ENCODE measurements around the gene PDE4D.
A peak's percentile ranks its signal among the peaks of the same experiment; 100 is the strongest.

The PDE4D gene

DNA sequence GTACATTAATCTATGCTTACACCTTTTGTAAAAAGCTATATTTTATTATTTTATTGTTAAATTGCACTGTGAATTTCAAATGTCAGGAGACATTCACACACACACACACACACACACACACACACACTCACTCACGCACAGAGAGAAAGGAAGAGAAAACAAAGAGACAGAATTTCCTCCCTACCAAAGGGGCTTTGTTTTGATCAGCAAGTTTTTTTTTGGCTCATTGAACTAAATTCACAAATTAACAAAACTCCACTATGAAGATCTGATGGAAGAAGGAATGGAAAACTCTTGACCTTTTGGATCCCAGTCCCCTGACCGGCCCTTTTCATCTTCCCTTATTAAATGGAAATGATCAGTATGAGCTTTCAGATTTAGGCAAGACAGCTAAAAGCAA lies 161.2 kb downstream of the PDE4D start:
- DNase-seq = no peak

DNA sequence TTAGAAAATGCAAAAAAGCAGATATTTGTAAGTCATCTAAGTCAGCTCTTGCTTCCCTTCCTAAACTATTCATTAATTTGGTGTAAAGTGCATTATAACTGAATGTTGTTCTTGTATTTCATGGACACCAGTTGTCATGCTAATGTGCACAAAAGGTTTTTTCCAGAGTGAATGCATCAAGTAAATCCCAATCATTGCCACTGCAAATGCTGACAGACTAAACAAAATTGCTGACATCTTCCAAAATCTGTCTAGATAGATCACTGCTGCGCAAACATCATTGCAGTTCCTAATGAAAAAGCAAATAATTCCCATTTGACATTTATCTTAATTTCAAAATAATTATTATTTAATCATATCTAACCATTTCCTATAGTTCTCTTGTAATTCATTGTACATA lies 161.7 kb downstream of the PDE4D start:
- no peak for DNase-seq

DNA sequence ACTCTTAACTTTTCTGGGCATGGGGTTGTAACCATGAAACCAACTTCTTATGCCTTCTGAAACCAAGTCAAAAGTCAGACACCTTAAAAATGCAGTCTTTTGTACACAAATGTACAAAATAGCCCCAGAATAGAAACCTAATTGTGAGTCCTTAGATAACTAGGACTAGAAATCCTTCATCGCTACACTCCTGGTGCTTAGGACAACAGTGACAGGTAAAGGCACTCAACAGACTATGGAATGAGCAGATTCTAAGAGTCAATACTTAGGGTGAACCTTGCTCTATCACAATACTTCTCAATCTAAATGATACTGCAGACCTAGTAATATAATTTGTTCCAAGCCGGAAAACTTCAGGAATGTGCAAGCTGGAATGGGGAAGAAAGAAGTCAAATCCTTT lies 163.7 kb downstream of the PDE4D start:
- DNase-seq = no peak

DNA sequence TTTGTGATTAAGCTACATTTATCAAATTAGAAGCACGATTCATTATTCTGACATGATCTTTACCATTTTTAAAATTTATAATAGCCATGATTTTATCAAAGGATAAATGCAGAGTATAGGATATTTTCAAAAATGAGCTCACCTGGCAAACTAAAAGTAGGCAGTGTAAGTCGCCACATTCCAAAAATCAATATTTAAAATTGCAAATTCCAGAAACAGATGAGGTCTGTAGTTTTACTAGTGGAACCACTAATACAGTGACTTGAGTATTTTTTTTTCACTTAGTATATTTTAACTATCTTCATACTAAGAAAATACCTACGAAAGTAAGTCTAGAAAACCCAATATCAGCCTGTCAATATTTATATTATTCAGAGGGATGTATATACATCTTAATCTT lies 164.2 kb downstream of the PDE4D start:
- DNase-seq = no peak

DNA sequence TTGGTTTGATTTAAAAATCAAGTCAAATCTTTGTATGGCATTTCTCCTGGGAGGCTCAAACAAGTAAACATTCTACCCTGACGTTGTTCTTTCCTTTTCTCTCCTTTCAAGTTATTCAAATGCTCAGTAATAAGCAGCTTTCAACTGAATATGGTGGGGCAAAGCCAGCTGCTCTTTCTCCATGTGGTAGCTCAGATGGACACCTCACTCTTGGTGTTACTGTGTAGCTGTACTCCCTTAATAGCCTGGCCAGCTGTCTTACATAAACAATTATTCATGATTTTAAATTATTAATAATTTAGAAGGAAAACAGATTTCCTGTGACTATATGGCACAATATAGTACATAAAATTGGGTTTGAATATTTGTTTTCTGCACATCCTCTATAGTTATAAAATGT lies 165.2 kb downstream of the PDE4D start:
- DNase-seq = no peak

DNA sequence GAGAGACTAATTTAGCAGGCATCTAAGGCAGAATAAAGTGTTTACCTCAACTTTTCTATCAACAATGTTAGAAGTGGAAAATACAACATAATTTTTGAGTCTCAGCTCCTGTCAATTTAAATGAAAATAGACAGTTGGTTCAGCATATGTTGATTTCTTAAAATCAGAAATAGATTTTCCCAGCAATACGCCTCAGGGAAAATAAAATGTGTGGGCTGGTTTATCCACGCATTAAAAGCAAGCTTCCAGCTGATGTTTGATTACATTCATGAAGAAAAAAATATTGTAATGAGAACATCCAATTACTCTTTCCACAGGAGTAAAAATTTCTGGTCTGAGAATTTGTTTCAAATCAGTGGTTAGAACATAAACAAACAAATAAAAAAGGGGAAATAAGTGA lies 166.3 kb downstream of the PDE4D start:
- DNase-seq = no peak

DNA sequence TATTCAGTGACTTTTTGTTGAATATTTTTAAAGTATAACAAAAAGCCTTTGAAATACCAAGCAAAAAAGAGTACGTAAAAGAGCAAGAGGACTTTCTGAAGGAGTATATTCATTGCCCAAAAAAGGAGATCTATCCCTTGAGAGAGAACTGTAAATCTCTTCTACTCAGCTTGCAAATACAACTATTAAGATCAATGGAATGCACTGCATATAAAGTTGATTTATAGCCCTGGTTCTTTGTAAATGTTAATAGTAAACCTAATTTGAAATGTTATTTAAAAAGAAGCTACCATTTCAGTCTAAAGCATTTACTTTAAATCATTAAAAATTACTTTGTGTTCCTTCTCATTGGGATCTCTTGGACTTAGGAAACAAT lies 168.1 kb downstream of the PDE4D start:
- no peak for DNase-seq

DNA sequence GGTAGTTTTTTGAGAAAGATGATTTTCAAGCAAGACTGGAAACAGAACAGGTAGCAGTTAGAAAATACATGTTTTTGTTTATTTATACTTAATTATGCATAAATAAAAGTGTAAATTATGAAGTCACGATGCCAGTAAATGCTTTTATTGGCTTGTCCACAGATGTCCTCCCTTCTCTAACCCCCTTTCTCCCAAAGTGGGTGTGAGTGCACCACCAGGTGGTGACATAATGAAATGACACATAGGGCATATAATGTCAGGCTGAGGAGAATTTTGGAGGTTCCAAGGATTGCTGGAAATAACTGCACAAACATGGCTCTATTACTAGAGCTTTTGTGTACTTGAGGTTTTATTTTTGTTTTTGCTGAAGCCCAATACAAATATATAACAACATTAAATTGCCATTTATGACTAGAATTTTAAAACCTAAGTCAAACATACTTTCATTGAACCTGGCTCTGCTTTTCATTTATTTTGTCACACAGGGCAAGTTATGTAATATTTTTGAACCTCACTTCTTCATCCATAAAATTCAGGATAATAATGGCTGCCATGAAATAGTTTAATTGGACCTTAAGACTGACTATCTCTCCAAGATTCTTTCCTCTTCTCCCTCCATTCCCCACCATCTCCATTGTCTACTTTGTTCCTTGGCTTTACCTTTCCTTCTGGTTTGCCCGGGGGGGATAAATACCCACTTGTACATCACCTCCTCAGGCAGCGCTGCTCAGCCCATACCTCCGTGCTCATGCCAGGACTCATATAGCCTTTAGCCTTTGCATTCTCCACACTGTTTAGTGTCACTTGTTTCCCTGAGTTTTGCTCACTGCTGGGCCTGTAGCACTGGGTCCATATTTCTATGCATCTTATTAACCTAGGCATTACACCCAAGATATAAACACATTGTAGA lies 168.8 kb downstream of the PDE4D start:
- peak; percentile 52 for DNase-seq

DNA sequence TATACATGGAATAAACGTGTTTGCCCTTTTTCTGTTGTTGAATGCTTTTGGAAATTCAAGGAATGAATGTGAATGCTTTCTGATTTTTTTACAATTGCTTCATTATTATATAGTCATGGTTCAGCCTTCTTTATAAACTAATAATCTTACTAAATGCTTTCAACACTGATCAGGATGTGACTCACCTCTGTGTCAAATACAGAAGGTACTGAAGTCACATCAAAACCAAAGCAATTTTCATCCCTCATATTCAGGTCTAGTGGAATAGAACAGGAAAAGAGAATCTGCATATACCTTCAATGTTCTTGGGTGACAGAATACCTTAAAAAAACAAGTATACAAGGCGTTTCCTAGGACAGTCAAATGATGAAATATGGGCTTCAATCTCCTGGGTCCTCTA lies 170.7 kb downstream of the PDE4D start:
- DNase-seq = no peak

DNA sequence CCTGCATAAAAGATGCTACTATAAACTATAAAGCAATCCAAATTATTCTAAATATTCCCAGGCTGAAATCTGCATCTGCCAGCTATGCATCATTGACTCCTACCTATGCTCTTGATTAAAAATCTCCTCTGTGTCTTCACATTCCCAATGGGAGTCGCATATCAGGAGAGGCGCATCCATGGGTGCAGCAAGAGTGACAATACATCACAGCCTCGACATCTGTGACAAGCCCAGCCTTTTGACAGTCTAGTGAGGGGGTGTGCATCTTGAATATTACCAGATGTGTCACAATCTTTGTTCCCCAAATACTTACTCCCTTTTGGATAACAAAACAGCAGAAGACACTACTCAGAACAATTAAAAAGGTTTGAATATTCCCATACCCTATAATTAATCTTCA lies 171.8 kb downstream of the PDE4D start:
- DNase-seq = no peak

DNA sequence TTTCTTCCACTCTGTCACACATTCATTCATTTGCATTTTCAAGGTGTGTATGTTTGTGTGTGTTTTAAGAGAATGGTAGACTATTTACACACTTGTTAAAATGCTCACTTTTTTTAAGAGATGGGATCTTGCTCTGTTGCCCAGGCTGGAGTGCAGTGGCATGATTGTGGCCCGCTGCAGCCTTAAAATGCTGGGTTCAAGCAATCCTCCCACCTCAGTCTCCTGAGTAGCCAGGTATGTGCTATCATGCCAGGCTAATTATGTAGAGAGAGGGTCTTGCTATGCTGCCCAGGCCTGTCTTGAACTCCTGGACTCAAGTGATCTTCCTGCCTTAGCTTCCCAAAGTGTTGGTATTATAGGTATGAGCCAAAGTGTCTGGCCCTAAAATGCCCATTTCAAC lies 173.5 kb downstream of the PDE4D start:
- DNase-seq = no peak

DNA sequence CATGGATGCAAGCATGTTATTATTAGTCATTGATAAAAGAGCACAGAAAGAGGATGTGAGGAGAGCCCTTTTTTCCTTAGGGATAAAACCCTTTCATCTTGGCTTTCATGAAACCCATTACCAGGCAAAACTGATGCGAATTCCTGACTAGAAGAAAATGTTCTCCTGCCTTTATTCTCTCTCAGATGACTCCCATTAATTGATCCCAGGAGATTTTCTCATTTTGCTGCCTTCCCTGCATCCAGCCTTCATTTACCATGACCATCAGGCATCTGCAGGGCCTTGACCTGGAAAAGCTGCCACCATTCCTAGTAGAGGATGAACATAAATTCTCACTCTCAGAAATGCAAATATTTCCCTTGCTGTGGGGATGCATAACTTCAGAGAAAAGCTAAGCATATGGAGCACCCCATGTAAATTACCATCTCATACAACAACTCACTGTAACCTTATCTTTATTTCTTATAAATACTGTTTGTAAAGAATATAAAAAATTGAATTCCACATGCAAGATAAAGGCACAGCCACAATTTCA lies 176.5 kb downstream of the PDE4D start:
- no peak for DNase-seq

DNA sequence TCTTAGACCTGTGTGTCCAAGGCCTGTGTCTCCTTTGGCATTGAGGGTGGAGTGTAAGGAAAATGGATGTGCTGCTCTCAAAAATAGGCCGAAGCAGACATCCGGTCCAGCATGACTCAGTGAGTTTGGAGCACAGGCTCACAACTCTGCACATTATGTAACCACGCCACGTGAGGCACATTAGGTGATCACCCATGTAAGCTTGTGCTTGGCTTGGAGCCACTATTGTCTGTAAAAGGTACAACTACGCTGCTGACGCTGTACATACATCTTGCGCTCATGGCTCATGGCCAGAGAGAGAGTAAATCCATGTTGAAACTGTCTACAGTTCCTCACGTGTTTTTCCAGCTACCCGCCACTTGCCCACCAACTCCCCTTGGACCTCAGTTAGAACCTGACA lies 177.5 kb downstream of the PDE4D start:
- no peak for DNase-seq

DNA sequence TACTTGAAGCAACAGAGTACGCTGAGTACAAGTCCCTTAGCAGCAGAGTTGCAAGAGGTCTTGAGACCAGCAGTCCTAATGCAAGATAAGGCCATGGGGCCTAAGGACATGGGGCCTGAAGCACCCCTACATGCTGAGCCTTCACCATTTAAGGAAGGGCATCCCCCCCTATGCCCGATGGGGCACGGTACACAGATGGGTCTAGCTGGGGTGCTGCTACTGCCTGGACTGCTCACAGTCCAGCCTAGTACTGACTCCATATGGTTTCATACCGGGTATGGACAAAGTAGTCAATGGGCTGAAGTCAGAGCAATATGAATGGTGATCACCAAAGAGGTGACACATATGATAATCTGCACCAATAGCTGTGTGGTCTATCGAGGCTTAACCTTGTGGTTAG lies 178.3 kb downstream of the PDE4D start:
- no peak for DNase-seq

DNA sequence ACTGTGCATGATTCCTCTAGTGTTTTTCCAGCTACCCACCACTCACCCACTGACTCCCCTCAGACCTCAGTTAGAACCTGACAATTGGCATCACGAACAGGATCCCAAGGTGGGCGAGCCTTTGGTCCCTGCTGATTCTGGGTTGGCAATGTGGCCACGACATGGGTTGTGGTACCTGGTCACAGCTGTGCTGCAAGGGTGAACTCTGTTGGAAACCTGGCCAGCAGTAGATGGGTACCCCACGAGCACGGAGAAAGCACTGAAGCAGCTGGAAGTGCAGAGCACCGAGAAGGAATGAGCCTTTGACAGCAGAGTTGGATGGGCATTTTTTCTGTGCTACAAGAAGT lies 180.1 kb downstream of the PDE4D start:
- DNase-seq = no peak

DNA sequence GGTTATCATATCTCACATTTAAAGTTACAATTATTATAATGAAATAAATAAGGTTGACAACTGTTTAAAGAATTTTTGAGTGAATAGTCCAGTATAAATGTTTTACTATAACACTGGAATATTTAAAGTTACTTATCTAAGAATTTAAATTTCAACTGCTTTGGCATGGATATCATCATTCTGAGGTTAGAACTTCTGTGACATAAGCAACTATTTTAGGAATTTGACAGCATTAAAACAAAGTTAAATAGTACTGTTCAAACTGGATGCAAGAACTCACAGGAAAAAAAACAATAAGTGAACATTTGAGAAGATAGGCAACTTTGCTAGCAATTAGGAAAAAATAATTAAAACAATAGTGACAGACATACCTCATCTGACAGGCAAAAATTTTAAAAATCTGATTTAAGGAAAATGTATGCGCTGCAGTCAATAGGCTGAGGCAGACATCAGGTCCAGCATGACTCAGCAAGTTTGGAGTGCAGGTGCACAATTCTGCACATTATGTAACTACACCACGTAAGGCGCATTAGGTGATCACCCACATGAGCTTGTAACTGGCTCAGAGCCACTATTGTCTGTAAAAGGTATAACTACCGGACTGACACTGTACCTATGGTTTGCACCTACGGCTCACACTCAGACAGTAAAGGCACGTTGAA lies 180.6 kb downstream of the PDE4D start:
- DNase-seq = peak; percentile 43

DNA sequence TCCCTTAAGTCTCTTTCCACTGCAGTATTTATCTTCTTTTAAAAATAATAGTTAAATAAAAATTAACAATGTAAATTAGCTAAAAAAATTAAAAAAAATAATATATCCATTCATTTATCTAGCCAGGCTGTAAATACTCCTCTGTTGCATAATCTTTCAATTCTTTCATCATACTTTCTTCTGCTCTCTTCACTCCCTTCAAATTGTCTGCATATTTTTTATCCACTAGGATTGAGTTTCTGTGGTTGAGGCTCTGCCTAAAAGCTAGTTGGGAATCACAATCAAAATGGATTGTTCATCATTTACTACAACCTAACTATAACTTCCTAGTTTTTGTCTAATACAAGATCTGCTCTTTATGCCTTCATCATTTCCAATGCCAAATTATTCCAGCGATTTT lies 182.2 kb downstream of the PDE4D start:
- no peak for DNase-seq

DNA sequence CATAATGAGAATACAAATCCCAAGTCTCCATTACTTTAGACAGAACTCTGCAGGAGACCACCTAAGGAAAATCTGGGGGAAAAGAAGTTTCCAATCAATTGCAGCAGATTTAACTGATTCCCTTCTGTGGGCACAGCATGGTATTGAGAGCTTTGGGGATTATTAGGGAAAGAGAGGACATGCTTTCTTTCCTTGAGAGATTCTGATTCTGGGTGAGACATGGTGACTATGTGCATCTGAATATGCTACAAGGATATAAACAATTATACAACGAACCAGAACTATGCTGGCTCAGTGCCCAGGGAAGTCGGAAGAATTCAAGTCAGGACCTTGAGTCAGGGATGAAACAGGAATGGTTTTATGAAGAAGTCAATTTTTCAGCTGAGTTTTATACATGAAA lies 183.7 kb downstream of the PDE4D start:
- DNase-seq = no peak

DNA sequence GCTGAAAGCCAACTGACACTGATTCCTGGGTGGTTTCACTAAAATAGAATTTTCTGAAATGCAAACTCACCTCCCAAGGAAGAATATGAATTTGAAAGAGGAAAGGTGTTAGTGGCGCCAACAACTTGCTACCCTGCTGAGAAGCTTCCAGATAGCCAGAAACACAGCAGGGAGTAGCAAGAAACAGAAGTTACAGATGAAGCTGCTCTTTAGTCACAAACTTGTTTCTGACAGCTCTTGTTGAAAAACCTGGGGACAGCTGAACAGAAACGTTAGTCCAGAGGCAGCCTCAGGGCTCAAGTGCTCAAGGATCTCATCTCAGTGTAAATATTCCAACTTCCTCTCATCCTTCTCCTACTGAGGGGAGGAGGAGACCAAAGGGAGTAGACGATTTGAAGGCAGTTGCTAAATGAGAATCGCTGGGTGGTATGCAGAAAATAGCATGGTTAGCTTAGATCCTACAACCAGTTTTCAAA lies 184.1 kb downstream of the PDE4D start:
- DNase-seq = no peak

DNA sequence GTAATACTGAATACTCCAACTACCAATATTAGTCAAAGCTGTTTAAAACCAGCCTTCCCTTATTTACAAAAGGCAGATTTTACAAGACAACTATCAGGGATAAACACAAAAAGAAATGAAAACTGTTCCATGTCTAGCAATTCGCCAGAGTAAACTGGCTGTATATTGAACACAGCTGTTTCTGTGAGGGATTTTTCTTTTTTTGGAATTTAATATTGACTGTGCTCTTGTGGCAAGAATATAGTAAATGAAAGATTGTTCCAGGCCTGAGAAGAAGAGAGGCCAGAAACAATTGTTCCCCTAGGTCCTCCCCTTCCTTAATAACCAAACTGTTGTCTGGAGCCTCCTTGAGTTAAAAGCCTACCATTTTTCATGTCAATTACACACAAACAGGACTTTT lies 188.6 kb downstream of the PDE4D start:
- no peak for DNase-seq

DNA sequence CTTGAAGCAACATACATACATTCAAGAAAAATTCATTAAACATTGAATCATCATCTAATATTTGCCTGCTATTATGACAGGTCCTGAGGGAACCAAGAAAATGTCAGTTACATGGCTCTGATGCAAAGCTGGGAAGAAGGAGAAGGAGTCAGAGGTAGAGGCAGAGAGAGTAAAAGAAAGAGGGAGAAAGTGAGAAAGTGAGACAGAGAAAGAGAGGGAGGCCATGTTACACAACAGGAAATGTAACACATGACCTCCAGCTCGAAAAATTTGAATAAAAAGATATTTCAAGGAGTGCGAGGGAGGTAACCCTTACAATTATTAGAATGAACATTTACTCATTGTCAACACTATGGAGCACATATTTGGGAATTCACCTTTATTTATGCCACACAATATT lies 189.7 kb downstream of the PDE4D start:
- DNase-seq = no peak

DNA sequence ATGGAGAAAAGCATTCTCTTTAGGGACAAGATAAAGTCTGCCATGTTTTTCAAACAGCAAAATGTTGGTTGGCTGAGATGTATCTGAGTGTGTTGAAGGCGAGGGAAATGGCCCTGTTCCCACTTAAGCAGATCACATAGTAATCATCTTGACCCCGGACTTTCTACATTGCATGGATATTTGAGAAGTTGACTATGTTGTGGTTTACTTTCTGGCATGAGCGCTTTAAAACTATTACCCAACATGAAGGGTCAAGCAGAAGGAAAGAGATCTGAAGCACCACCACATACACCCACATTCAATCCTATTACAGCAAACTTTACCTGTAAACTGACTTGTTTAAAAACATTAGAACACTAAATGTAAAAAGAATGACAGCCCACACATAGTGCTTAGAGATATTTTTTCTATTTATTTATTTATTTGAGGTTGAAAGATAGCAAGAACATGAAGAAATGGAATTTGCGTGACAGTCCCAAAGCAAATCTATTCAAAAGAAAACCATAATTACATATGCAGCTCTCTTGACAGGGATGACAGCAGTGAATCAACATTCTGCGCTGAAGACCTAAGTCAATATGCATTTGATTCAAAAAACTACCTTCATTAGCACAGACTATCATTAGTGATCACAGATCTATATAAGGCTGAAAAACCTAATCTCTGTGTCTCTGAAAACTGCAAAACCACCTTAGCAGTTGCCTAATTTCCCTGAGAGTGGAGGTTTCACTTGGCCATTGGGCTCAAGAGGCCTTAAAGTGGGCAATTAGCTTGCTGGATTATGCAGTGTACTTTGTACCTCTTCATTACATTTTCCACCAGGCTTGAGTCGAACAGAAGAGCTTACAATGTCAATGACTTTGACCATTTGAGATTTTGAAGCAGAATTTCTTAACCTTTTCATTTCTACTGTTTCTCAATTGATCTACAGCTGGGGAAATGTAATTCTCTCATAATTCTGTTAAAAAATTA lies 195.0 kb downstream of the PDE4D start:
- no peak for DNase-seq

DNA sequence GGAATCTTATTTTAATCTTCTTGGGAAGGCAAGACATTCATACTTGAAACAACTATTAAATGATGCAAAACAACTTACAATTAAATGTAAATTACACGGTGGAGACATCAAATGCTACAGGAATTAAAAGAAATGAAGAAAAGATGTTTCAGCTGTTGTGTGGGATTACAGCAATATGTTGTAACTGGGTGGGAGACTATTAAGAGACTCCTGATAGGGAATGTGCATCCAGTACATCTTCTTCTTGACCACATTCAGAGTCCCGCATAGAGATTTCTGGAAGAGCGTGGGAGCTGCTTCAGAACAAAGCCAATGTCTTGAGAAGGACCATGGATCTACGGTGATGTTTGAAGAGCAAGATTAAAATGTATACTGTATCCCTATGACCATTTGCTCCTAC lies 199.1 kb downstream of the PDE4D start:
- DNase-seq = no peak

Measured in COR-L47 (cell line).